ENCODE data around the gene OSBPL3.

Gene OSBPL3

GRCh38 chr7:24784277-24784676 lies 195.7 kb downstream of the OSBPL3 start:
- DNase-seq: no peak
- H3K4me1 Mint-ChIP-seq (ENCODE audit: low read depth in 2 of 2): peaks cover 2 to 3% of the 10 kb centered on the region in 2 donors
- no peaks in the 10 kb centered on the region for H3K27me3 Mint-ChIP-seq
- no peaks in the 10 kb centered on the region for H3K36me3 Mint-ChIP-seq (ENCODE audit: insufficient read depth)
- no peak overlapping the region for H3K27ac Mint-ChIP-seq
- H3K9me3 Mint-ChIP-seq: no peaks in the 10 kb centered on the region
- H3K4me3 Mint-ChIP-seq: no peak overlapping the region
- ATAC-seq (replicated peaks): no peak

- Mint-ChIP-seq H3K4me1 (ENCODE audit: low read depth in 2 of 2) (peaks cover 2 to 3% of the 10 kb centered on the region in 2 donors), H3K9me3 (no peaks in the 10 kb centered on the region), H3K4me3 (no peak overlapping the region), H3K27ac (no peak overlapping the region), H3K27me3 (no peaks in the 10 kb centered on the region), H3K36me3 (ENCODE audit: insufficient read depth) (no peaks in the 10 kb centered on the region)
- no peak for DNase-seq
- ATAC-seq (replicated peaks): no peak
These were observed 196.3 kb downstream of the OSBPL3 start for GRCh38 chr7:24783698-24784097.

- Mint-ChIP-seq H3K4me1 (ENCODE audit: low read depth in 2 of 2) (no peaks in the 10 kb centered on the region), H3K36me3 (ENCODE audit: insufficient read depth) (no peaks in the 10 kb centered on the region), H3K27me3 (no peaks in the 10 kb centered on the region), H3K9me3 (no peaks in the 10 kb centered on the region), H3K4me3 (no peak overlapping the region), H3K27ac (no peak overlapping the region)
- no peak for ATAC-seq (replicated peaks)
- no peak for DNase-seq
These were observed 198.9 kb downstream of the OSBPL3 start for GRCh38 chr7:24781106-24781505.

- no peak for ATAC-seq (replicated peaks)
- H3K36me3 Mint-ChIP-seq (ENCODE audit: insufficient read depth): no peaks in the 10 kb centered on the region
- H3K4me1 Mint-ChIP-seq (ENCODE audit: low read depth in 2 of 2): no peaks in the 10 kb centered on the region
These were observed 200.7 kb downstream of the OSBPL3 start for GRCh38 chr7:24779283-24779655.

GRCh38 chr7:24778543-24779282 lies 201.3 kb downstream of the OSBPL3 start:
- Mint-ChIP-seq H3K9me3 (no peaks in the 10 kb centered on the region), H3K36me3 (ENCODE audit: insufficient read depth) (no peaks in the 10 kb centered on the region), H3K27me3 (no peaks in the 10 kb centered on the region), H3K4me1 (ENCODE audit: low read depth in 2 of 2) (no peaks in the 10 kb centered on the region), H3K27ac (no peak overlapping the region), H3K4me3 (no peak overlapping the region)
- ATAC-seq (replicated peaks) (no peak), DNase-seq (no peak)

More at GRCh38 chr7:24779283-24779655, 200.7 kb downstream of the OSBPL3 start:
- no peaks in the 10 kb centered on the region for H3K27me3 Mint-ChIP-seq
- H3K9me3 Mint-ChIP-seq: no peaks in the 10 kb centered on the region
- no peak overlapping the region for H3K27ac Mint-ChIP-seq
- no peak for DNase-seq
- H3K4me3 Mint-ChIP-seq: no peak overlapping the region

- Mint-ChIP-seq H3K9me3 (no peaks in the 10 kb centered on the region), H3K4me1 (ENCODE audit: low read depth in 2 of 2) (no peaks in the 10 kb centered on the region), H3K4me3 (no peak overlapping the region), H3K27ac (no peak overlapping the region), H3K27me3 (no peaks in the 10 kb centered on the region), H3K36me3 (ENCODE audit: insufficient read depth) (no peaks in the 10 kb centered on the region)
- DNase-seq (no peak), ATAC-seq (replicated peaks) (no peak)
These were observed 202.2 kb downstream of the OSBPL3 start for GRCh38 chr7:24777806-24778205.

- H3K27ac Mint-ChIP-seq: no peak overlapping the region
- peaks cover 10 to 17% of the 10 kb centered on the region in 2 donors for H3K27me3 Mint-ChIP-seq
- H3K4me1 Mint-ChIP-seq (ENCODE audit: low read depth in 2 of 2): no peaks in the 10 kb centered on the region
- ATAC-seq (replicated peaks): no peak
- peaks cover 0 to 3% of the 10 kb centered on the region in 2 donors for H3K9me3 Mint-ChIP-seq
- H3K4me3 Mint-ChIP-seq: no peak overlapping the region
- no peaks in the 10 kb centered on the region for H3K36me3 Mint-ChIP-seq (ENCODE audit: insufficient read depth)
- no peak for DNase-seq
These were observed 206.3 kb downstream of the OSBPL3 start for GRCh38 chr7:24773646-24774045.

- Mint-ChIP-seq H3K36me3 (ENCODE audit: insufficient read depth) (no peaks in the 10 kb centered on the region), H3K27me3 (peaks cover 36 to 46% of the 10 kb centered on the region in 2 donors), H3K4me1 (ENCODE audit: low read depth in 2 of 2) (no peaks in the 10 kb centered on the region)
These were observed 210.1 kb downstream of the OSBPL3 start for GRCh38 chr7:24769851-24770250.

GRCh38 chr7:24769014-24769830 lies 210.8 kb downstream of the OSBPL3 start:
- no peak overlapping the region for H3K4me3 Mint-ChIP-seq
- H3K4me1 Mint-ChIP-seq (ENCODE audit: low read depth in 2 of 2): no peaks in the 10 kb centered on the region
- H3K36me3 Mint-ChIP-seq (ENCODE audit: insufficient read depth): no peaks in the 10 kb centered on the region
- H3K27ac Mint-ChIP-seq: no peak overlapping the region
- H3K9me3 Mint-ChIP-seq: peaks cover 0 to 3% of the 10 kb centered on the region in 2 donors
- ATAC-seq (replicated peaks): no peak
- peaks cover 41 to 53% of the 10 kb centered on the region in 2 donors for H3K27me3 Mint-ChIP-seq
- no peak for DNase-seq

More at GRCh38 chr7:24769851-24770250, 210.1 kb downstream of the OSBPL3 start:
- ATAC-seq (replicated peaks) (no peak), DNase-seq (no peak)
- H3K9me3 Mint-ChIP-seq: peaks cover 0 to 3% of the 10 kb centered on the region in 2 donors
- H3K27ac Mint-ChIP-seq: no peak overlapping the region
- no peak overlapping the region for H3K4me3 Mint-ChIP-seq

GRCh38 chr7:24767878-24768569 lies 212.0 kb downstream of the OSBPL3 start:
- no peak overlapping the region for H3K4me3 Mint-ChIP-seq
- peaks cover 0 to 3% of the 10 kb centered on the region in 2 donors for H3K9me3 Mint-ChIP-seq
- no peaks in the 10 kb centered on the region for H3K4me1 Mint-ChIP-seq (ENCODE audit: low read depth in 2 of 2)
- peaks cover 51 to 65% of the 10 kb centered on the region in 2 donors for H3K27me3 Mint-ChIP-seq
- ATAC-seq (replicated peaks): no peak
- no peak overlapping the region for H3K27ac Mint-ChIP-seq
- no peaks in the 10 kb centered on the region for H3K36me3 Mint-ChIP-seq (ENCODE audit: insufficient read depth)
- DNase-seq: no peak

- H3K27ac Mint-ChIP-seq: no peak overlapping the region
- H3K36me3 Mint-ChIP-seq (ENCODE audit: insufficient read depth): no peaks in the 10 kb centered on the region
- H3K4me1 Mint-ChIP-seq (ENCODE audit: low read depth in 2 of 2): no peaks in the 10 kb centered on the region
- DNase-seq: no peak
- peaks cover 68 to 86% of the 10 kb centered on the region in 2 donors for H3K27me3 Mint-ChIP-seq
- no peaks in the 10 kb centered on the region for H3K9me3 Mint-ChIP-seq
- no peak for ATAC-seq (replicated peaks)
- H3K4me3 Mint-ChIP-seq: no peak overlapping the region
These were observed 214.8 kb downstream of the OSBPL3 start for GRCh38 chr7:24764972-24765744.

GRCh38 chr7:24764011-24764410 lies 216.0 kb downstream of the OSBPL3 start:
- no peak overlapping the region for H3K27ac Mint-ChIP-seq
- peaks cover 78 to 86% of the 10 kb centered on the region in 2 donors for H3K27me3 Mint-ChIP-seq
- no peak overlapping the region for H3K4me3 Mint-ChIP-seq
- DNase-seq (no peak), ATAC-seq (replicated peaks) (no peak)
- H3K36me3 Mint-ChIP-seq (ENCODE audit: insufficient read depth): no peaks in the 10 kb centered on the region
- H3K9me3 Mint-ChIP-seq: no peaks in the 10 kb centered on the region
- H3K4me1 Mint-ChIP-seq (ENCODE audit: low read depth in 2 of 2): no peaks in the 10 kb centered on the region
